GM13977 (cell line): Measurements from ENCODE around the gene DIPK1B.

Experiments
- DNase-seq: peaks from one replicate; pipeline ENCODE4 v3.0.0; 2012; ENCODE audit warnings: low spot score
- in situ Hi-C: fragments of 300-500 bp; cut with MboI; formaldehyde crosslinking; loops from one replicate; pipeline ENCODE4 v1.12.0; 2022; ENCODE audit warnings: low sequenced_read_pairs, low pct_unique_long_range_greater_than_20kb, mixed read lengths, inconsistent platforms; ENCODE audit not compliant: unreplicated experiment
- TF ChIP-seq, protein P1 (sequence below): IDR thresholded peaks from 2 replicates; pipeline ENCODE4 v1.5.1; 2012; ENCODE audit warnings: mild to moderate bottlenecking, control low read depth; ENCODE audit not compliant: insufficient read depth; ENCODE audit errors: extremely low read depth, missing control alignments

DIPK1B gene

DNA sequence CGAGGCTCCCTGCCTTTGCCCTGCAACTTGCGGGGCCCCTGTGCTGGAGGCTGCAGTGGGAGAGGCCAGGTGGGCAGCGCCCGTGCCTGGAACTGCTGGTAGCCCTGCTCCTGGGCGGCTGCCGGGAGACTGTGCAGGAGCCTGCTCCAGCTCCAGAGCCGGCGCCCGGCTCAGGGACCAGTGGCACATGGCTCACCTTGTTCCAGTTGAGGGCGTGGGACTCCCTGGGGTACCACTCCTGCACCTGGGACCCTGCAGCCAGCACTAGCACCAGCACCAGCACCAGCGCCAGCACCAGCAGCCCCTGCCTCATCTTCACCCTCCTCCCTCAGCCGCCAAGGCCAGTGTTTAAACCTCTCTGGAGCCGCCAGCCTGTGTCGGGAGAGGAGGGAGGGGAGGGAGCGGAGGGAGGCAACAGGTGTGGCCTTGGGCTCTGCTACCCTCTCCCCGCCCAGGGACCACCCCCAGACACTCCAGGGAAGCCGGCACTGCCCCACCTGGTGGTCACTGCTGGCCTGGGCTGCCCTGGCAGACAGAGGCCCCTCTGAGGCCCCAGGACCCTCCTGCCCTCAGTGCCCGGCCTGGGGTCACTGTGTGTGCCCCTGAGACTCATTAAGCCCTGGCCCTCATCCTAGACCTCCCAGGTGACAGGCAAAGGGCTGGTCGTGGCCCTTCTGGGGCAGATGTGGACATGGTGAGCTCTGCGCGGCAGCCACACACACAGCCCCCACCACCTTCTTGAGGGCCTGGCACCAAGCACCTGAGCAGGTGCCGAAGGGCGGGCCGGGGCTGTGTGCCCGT, 30.4 kb downstream of the DIPK1B start, which contains the start of gene LCN10:
LCN10 (minus strand) TSS at position 350 of the 801 bp plus-strand sequence; CDS start at position 313, 37 bp downstream.
- in situ Hi-C loops = no loop called here
- TF ChIP-seq, protein P1, sequence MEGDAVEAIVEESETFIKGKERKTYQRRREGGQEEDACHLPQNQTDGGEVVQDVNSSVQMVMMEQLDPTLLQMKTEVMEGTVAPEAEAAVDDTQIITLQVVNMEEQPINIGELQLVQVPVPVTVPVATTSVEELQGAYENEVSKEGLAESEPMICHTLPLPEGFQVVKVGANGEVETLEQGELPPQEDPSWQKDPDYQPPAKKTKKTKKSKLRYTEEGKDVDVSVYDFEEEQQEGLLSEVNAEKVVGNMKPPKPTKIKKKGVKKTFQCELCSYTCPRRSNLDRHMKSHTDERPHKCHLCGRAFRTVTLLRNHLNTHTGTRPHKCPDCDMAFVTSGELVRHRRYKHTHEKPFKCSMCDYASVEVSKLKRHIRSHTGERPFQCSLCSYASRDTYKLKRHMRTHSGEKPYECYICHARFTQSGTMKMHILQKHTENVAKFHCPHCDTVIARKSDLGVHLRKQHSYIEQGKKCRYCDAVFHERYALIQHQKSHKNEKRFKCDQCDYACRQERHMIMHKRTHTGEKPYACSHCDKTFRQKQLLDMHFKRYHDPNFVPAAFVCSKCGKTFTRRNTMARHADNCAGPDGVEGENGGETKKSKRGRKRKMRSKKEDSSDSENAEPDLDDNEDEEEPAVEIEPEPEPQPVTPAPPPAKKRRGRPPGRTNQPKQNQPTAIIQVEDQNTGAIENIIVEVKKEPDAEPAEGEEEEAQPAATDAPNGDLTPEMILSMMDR = peak; percentile 46
- no peak for DNase-seq

DNA sequence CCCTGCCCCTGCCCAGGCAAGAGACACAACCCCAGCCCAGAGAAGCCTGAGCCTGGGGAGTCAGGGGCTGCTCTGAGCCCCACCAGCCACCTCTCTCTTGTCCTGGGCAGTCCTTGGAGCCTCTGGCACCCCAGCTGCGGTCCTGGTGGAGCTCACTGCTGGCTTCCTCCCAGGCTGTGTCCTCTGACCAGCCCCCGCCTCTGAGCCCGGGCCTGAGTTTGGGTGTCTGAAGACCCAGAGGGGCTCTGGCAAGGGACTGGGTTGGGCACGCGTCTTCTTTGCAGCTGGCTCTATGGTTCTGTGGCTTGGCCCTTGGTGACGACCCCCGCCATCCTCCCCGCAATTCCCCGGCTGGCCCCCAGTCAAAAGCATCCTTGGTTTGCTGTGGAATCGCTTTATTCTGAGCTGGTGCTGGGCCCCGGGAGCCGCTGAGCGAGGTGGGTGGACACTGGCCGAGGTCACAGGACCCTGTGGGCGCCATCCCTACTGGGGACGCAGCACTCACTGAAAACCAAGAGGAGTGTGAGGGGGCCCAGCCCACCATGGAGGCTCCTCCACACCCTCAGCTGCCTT, 31.4 kb downstream of the DIPK1B start:
- TF ChIP-seq, protein P1 = no peak
- in situ Hi-C loops = no loop called here
- no peak for DNase-seq

DNA sequence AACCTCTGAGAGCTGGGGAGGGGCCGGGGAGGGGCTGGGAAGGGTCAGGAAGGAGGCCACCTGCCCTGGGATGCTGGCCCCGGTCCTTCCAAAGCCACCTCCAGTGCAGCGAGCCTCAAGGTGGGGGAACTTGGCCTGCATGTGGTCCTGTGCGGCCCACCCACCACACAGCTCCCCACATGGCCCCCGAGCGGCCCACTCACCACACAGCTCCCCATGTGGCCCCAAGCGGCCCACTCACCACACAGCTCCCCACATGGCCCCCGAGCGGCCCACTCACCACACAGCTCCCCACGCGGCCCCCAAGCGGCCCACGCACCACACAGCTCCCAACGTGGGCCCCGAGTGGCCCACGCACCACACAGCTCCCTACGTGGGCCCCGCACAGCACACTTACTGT, 32.4 kb downstream of the DIPK1B start:
- TF ChIP-seq, protein P1 = no peak
- in situ Hi-C loops = no loop called here
- no peak for DNase-seq

DNA sequence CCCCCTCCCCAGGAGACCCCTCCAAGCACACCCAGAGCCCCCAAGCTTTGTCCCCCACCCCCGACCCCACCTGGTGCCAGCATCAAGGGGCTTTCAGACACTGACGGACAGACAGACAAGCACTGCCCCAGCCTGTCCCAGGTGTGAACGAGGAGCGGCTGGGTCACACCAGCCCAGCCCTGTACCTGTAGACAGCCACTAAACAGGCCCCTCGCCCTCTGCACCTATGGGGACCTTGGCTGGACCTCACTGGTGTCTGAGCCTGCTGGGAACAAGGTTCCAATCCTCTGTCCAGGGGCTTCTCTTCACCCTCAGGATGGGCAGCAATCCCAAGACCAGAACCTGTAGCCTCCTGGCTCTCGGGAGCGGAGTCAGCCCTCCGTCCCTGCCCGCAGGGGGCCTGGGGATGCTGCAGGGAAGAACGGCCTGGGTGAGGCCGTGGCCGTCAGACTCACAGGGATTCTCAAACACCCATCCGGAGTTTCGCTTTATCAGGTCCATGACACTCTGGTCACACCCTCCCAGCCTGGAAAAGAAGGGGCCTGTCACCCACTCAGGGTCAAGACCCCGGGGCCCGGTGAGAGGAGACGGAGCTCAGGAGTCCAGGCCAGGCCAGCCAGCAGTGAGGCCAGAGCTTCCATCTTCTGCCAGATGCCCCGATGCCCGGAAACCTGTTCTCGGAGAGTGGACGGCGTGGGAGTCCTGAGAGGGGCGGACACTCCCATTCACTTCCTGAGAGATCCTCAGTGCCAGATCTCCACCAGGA, 33.2 kb downstream of the DIPK1B start:
- in situ Hi-C loops = no loop called here
- TF ChIP-seq, protein P1 = no peak
- no peak for DNase-seq

DNA sequence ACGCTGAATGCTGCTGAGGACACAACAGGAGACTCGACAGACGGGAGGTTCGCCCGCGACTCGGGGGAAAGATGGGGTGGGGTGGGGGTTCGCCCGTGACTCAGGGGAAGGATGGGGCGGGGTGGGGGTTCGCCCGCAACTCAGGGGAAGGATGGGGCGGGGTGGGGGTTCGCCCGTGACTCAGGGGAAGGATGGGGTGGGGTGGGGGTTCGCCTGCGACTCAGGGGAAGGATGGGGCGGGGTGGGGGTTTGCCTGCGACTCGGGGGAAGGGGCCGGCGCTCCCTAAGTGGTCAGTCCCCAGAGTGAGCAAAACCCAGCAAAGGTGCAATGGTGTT, 33.8 kb downstream of the DIPK1B start:
- DNase-seq = no peak
- TF ChIP-seq, protein P1 = no peak
- in situ Hi-C loops = no loop called here

DNA sequence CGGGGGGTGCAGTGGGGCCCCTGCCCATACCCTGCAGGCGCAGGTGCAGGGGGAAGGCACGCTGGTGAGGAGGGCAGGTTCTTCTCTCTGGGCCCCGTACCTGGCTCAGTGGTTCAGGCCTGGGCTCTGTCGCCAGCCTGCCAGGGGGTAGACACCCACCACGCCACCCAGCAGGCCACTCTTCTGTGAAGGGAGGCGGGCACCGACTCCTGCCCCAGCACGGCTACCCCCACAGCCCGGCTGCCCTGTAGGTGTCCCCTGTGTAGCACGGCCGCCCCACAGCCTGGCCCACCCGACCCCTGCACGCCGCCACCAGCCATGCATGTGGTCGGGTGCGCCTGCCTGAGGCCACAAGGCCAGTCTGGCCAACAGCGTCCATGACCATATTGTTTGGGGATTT, 34.2 kb downstream of the DIPK1B start:
- no peak for DNase-seq
- in situ Hi-C loops = no loop called here
- TF ChIP-seq, protein P1 = no peak
